BLaER1 treated with 17β-estradiol and CSF1 and Interleukin-3, amounts not matched to agents 10 nM and 100 nM (cell line): ENCODE results near the gene GNAS-AS1.

Experiments used
- H3K27ac ChIP-seq, 11 experiments: shearing (Covaris generic); formaldehyde crosslinking; 2 replicates each; pipeline ENCODE4 v1.8.1; 2022
- H3K27me3 ChIP-seq, 11 experiments: shearing (Covaris generic); formaldehyde crosslinking; 2 replicates each; pipeline ENCODE4 v1.8.1; 2022
- H3K36me3 ChIP-seq, 11 experiments: shearing (Covaris generic); formaldehyde crosslinking; 2 replicates each; pipeline ENCODE4 v1.8.1; 2022
- H3K4me1 ChIP-seq, 10 experiments: shearing (Covaris generic); formaldehyde crosslinking; 2 replicates each; pipeline ENCODE4 v1.8.1; 2022
- H3K4me2 ChIP-seq, 11 experiments: shearing (Covaris generic); formaldehyde crosslinking; 2 replicates each; pipeline ENCODE4 v1.8.1; 2022
- H3K4me3 ChIP-seq, 10 experiments: shearing (Covaris generic); formaldehyde crosslinking; 2 replicates each; pipeline ENCODE4 v1.8.1; 2022
- H3K9ac ChIP-seq, 11 experiments: shearing (Covaris generic); formaldehyde crosslinking; 2 replicates each; pipeline ENCODE4 v1.8.1; 2022
- H3K9me3 ChIP-seq, 11 experiments: shearing (Covaris generic); formaldehyde crosslinking; replicated peaks in 1 of 11; 2 replicates each; pipeline ENCODE4 v1.8.1; 2022
- H4K20me1 ChIP-seq, 11 experiments: shearing (Covaris generic); formaldehyde crosslinking; 2 replicates each; pipeline ENCODE4 v1.8.1; 2022
- Cebpa-rat ChIP-seq, 11 experiments: shearing (Covaris generic); IDR thresholded peaks; 2 replicates each; pipeline ENCODE4 v1.8.1; 2022

Gene GNAS-AS1

GRCh38 chr20:58894652-58895447, 44.1 kb upstream of the GNAS-AS1 start:
- 0 out of 22 replicates have a peak, but pooled peaks of 1 of the 11 experiments have one; percentile 15 for TF ChIP-seq Cebpa-rat (IDR thresholded peaks at IDR 0.05)
- peak overlapping the region; percentile 85 to 99 (median 91) for H3K4me2 ChIP-seq
- peak overlapping the region in 10 of 11 experiments; percentile 23 to 98 (median 96); a peak in 17 of 22 replicates for H3K27ac ChIP-seq
- peaks cover 30 to 63% (median 49%) of the 10 kb centered on the region in 11 experiments for H3K36me3 ChIP-seq
- H3K27me3 ChIP-seq = no peaks in the 10 kb centered on the region
- H3K9me3 ChIP-seq = no peaks in the 10 kb centered on the region; a peak in 1 of 22 replicates
- peak overlapping the region; percentile 66 to 91 (median 80); a peak in 19 of 20 replicates for H3K4me3 ChIP-seq
- peaks cover 66 to 82% (median 75%) of the 10 kb centered on the region in 11 experiments for H4K20me1 ChIP-seq
- peak overlapping the region; percentile 88 to 99 (median 96); a peak in 21 of 22 replicates for H3K9ac ChIP-seq
- peaks cover 57 to 74% (median 67%) of the 10 kb centered on the region in 10 experiments for H3K4me1 ChIP-seq

- TF ChIP-seq Cebpa-rat (IDR thresholded peaks at IDR 0.05) = no peak
- peaks cover 49 to 65% (median 54%) of the 10 kb centered on the region in 10 experiments for H3K4me1 ChIP-seq
- H3K4me2 ChIP-seq = peak overlapping the region; percentile 85 to 99 (median 91)
Measured at GRCh38 chr20:58893355-58894120, 42.8 kb upstream of the GNAS-AS1 start.

GRCh38 chr20:58892932-58893224, 42.2 kb upstream of the GNAS-AS1 start:
- Histone ChIP-seq H3K27ac (peak overlapping the region; percentile 86 to 98 (median 95); a peak in 21 of 22 replicates), H3K9me3 (peaks cover 0 to 8% (median 0%) of the 10 kb centered on the region in 11 experiments; a peak in 6 of 22 replicates), H3K9ac (peak overlapping the region; percentile 88 to 99 (median 96)), H3K4me3 (peak overlapping the region; percentile 66 to 91 (median 80)), H3K4me2 (peak overlapping the region; percentile 85 to 99 (median 91)), H3K4me1 (peaks cover 48 to 65% (median 53%) of the 10 kb centered on the region in 10 experiments), H4K20me1 (peaks cover 51 to 70% (median 63%) of the 10 kb centered on the region in 11 experiments), H3K27me3 (no peaks in the 10 kb centered on the region), H3K36me3 (peaks cover 10 to 43% (median 29%) of the 10 kb centered on the region in 11 experiments)
- TF ChIP-seq Cebpa-rat (IDR thresholded peaks at IDR 0.05) = no peak

More at GRCh38 chr20:58893355-58894120, 42.8 kb upstream of the GNAS-AS1 start:
- Histone ChIP-seq H3K9ac (peak overlapping the region; percentile 88 to 99 (median 96)), H3K4me3 (peak overlapping the region; percentile 66 to 91 (median 80)), H3K9me3 (peaks cover 0 to 8% (median 0%) of the 10 kb centered on the region in 11 experiments; a peak in 6 of 22 replicates), H3K27ac (peak overlapping the region; percentile 86 to 98 (median 95); a peak in 21 of 22 replicates), H3K36me3 (peaks cover 17 to 50% (median 36%) of the 10 kb centered on the region in 11 experiments), H4K20me1 (peaks cover 57 to 77% (median 69%) of the 10 kb centered on the region in 11 experiments), H3K27me3 (no peaks in the 10 kb centered on the region)

- Histone ChIP-seq H3K9me3 (peaks cover 0 to 8% (median 0%) of the 10 kb centered on the region in 11 experiments; a peak in 6 of 22 replicates), H3K4me2 (peak overlapping the region; percentile 85 to 99 (median 91)), H3K4me3 (peak overlapping the region; percentile 66 to 91 (median 80)), H3K36me3 (peaks cover 10 to 38% (median 24%) of the 10 kb centered on the region in 11 experiments; a peak in 21 of 22 replicates), H3K27ac (peak overlapping the region; percentile 86 to 98 (median 95)), H4K20me1 (peaks cover 45 to 64% (median 57%) of the 10 kb centered on the region in 11 experiments), H3K27me3 (no peaks in the 10 kb centered on the region), H3K4me1 (peaks cover 48 to 65% (median 53%) of the 10 kb centered on the region in 10 experiments), H3K9ac (peak overlapping the region; percentile 88 to 99 (median 96))
- no peak for TF ChIP-seq Cebpa-rat (IDR thresholded peaks at IDR 0.05)
Measured at GRCh38 chr20:58892141-58892931, 41.6 kb upstream of the GNAS-AS1 start.

GRCh38 chr20:58891718-58892140, 41.0 kb upstream of the GNAS-AS1 start:
- TF ChIP-seq Cebpa-rat (IDR thresholded peaks at IDR 0.05) = no peak
- Histone ChIP-seq H3K9ac (peak overlapping the region; percentile 88 to 99 (median 96)), H3K9me3 (peaks cover 0 to 8% (median 0%) of the 10 kb centered on the region in 11 experiments; a peak in 6 of 22 replicates), H3K4me2 (peak overlapping the region in 1 of 11 experiments; percentile 21; a peak in 1 of 22 replicates), H3K4me1 (peaks cover 45 to 65% (median 53%) of the 10 kb centered on the region in 10 experiments), H3K27ac (peak overlapping the region; percentile 86 to 98 (median 95)), H4K20me1 (peaks cover 39 to 58% (median 51%) of the 10 kb centered on the region in 11 experiments), H3K27me3 (no peaks in the 10 kb centered on the region), H3K36me3 (peaks cover 10 to 31% (median 18%) of the 10 kb centered on the region in 11 experiments; a peak in 21 of 22 replicates), H3K4me3 (peak overlapping the region; percentile 66 to 91 (median 80))

- Histone ChIP-seq H3K4me2 (peak overlapping the region; percentile 74 to 97 (median 86); a peak in 18 of 22 replicates), H3K4me1 (peaks cover 40 to 65% (median 50%) of the 10 kb centered on the region in 10 experiments), H3K27ac (peak overlapping the region; percentile 86 to 98 (median 95)), H3K36me3 (peaks cover 6 to 26% (median 13%) of the 10 kb centered on the region in 11 experiments; a peak in 20 of 22 replicates), H4K20me1 (peaks cover 34 to 53% (median 46%) of the 10 kb centered on the region in 11 experiments), H3K4me3 (peak overlapping the region; percentile 66 to 91 (median 80)), H3K27me3 (no peaks in the 10 kb centered on the region), H3K9me3 (peaks cover 0 to 11% (median 1%) of the 10 kb centered on the region in 11 experiments; a peak in 11 of 22 replicates), H3K9ac (peak overlapping the region; percentile 88 to 99 (median 96))
- TF ChIP-seq Cebpa-rat (IDR thresholded peaks at IDR 0.05) = no peak
Measured at GRCh38 chr20:58891086-58891717, 40.5 kb upstream of the GNAS-AS1 start.

- Histone ChIP-seq H3K27me3 (no peaks in the 10 kb centered on the region), H3K27ac (peak overlapping the region; percentile 86 to 98 (median 95)), H3K36me3 (peaks cover under 1 to 20% (median 7%) of the 10 kb centered on the region in 11 experiments; a peak in 18 of 22 replicates), H3K4me3 (peak overlapping the region; percentile 66 to 91 (median 80)), H3K4me1 (peaks cover 34 to 65% (median 49%) of the 10 kb centered on the region in 10 experiments), H3K9ac (peak overlapping the region; percentile 88 to 99 (median 96)), H3K9me3 (peaks cover 0 to 15% (median 7%) of the 10 kb centered on the region in 11 experiments; a peak in 13 of 22 replicates), H4K20me1 (peaks cover 28 to 47% (median 40%) of the 10 kb centered on the region in 11 experiments), H3K4me2 (peak overlapping the region; percentile 74 to 97 (median 86))
- no peak for TF ChIP-seq Cebpa-rat (IDR thresholded peaks at IDR 0.05)
Measured at GRCh38 chr20:58890518-58891085, 39.9 kb upstream of the GNAS-AS1 start.
